Neural cell (in vitro differentiated cells): ENCODE data around the gene COL27A1.
"Not testable (repeated sequence)": the region's sequence is repeated elsewhere in the genome, so short reads cannot be mapped to it uniquely, and the experiment has no call there.

Experiments
- CTCF ChIP-seq: fragments of 450-650 bp; IDR thresholded peaks from 2 replicates; pipeline ENCODE4 v1.5.1; 2014; ENCODE audit warnings: antibody characterized with exemption, mild to moderate bottlenecking, moderate library complexity; ENCODE audit not compliant: poor library complexity, severe bottlenecking
- EP300 ChIP-seq: fragments of 450-650 bp; conservative IDR thresholded peaks from 2 replicates; pipeline ENCODE4 v1.6.1; 2014; ENCODE audit warnings: antibody characterized with exemption, mild to moderate bottlenecking, moderate library complexity; ENCODE audit not compliant: poor library complexity, severe bottlenecking
- EZH2 ChIP-seq: fragments of 200-600, 300-800 bp; shearing (Covaris generic), sonication (generic); IDR thresholded peaks from 2 replicates; pipeline ENCODE4 v1.6.1; 2014; ENCODE audit warnings: antibody characterized with exemption, low read length, borderline replicate concordance, mild to moderate bottlenecking; ENCODE audit not compliant: insufficient read depth, poor library complexity, severe bottlenecking
- POLR2AphosphoS5 ChIP-seq: IDR thresholded peaks from 2 replicates; pipeline ENCODE4 v1.6.1; 2012
- RAD21 ChIP-seq: fragments of 450-650 bp; conservative IDR thresholded peaks from 2 replicates; pipeline ENCODE4 v1.6.1; 2014; ENCODE audit warnings: antibody characterized with exemption, mild to moderate bottlenecking, moderate library complexity
- SMC3 ChIP-seq: fragments of 450-650 bp; conservative IDR thresholded peaks from 2 replicates; pipeline ENCODE4 v1.6.1; 2014; ENCODE audit warnings: antibody characterized with exemption, mild to moderate bottlenecking, moderate library complexity; ENCODE audit not compliant: poor library complexity
- TAF1 ChIP-seq: IDR thresholded peaks from 2 replicates; pipeline ENCODE4 v1.6.1; 2012; ENCODE audit warnings: low read depth
- TF ChIP-seq, protein P1 (sequence below): IDR thresholded peaks from 2 replicates; pipeline ENCODE4 v1.6.1; 2012; ENCODE audit warnings: borderline replicate concordance

DNA sequence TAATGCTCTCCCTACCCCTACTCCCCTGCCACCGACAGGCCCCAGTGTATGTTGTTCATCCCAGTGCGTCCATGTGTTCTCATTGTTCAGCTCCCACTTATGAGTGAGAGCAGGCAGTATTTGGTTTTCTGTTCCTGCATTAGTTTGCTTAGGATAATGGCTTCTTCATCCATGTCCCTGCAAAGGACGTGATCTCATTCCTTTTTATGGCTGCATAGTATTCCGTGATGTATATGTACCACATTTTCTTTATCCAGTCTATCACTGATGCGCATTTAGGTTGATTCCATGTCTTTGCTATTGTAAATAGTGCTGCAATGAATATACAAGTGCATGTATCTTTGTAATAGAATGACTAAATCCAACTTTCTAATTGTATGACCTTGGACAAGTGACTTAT lies 36.1 kb downstream of the COL27A1 start:
- TF ChIP-seq CTCF, TAF1, EZH2, POLR2AphosphoS5, EP300, SMC3, RAD21: not testable (repeated sequence)
- TF ChIP-seq, protein P1, sequence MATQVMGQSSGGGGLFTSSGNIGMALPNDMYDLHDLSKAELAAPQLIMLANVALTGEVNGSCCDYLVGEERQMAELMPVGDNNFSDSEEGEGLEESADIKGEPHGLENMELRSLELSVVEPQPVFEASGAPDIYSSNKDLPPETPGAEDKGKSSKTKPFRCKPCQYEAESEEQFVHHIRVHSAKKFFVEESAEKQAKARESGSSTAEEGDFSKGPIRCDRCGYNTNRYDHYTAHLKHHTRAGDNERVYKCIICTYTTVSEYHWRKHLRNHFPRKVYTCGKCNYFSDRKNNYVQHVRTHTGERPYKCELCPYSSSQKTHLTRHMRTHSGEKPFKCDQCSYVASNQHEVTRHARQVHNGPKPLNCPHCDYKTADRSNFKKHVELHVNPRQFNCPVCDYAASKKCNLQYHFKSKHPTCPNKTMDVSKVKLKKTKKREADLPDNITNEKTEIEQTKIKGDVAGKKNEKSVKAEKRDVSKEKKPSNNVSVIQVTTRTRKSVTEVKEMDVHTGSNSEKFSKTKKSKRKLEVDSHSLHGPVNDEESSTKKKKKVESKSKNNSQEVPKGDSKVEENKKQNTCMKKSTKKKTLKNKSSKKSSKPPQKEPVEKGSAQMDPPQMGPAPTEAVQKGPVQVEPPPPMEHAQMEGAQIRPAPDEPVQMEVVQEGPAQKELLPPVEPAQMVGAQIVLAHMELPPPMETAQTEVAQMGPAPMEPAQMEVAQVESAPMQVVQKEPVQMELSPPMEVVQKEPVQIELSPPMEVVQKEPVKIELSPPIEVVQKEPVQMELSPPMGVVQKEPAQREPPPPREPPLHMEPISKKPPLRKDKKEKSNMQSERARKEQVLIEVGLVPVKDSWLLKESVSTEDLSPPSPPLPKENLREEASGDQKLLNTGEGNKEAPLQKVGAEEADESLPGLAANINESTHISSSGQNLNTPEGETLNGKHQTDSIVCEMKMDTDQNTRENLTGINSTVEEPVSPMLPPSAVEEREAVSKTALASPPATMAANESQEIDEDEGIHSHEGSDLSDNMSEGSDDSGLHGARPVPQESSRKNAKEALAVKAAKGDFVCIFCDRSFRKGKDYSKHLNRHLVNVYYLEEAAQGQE: not testable (repeated sequence)
